Upper lobe of left lung (tissue), 6 donors: Measurements from ENCODE around the gene MCM3. TPM values are rescaled to one million over a fixed set of nuclear protein-coding genes. Genes with fewer than 3 reads are reported as not detected.
A peak's percentile ranks its signal among the peaks of the same experiment; 100 is the strongest.

Experiments
- ATAC-seq, 2 donors: fragments of 200-7000 bp; cut with Tn5 transposase; one replicate each; pipeline ENCODE4 v1.9.1; 2022; ENCODE audit warnings: mild to moderate bottlenecking in 2 of 2, moderate library complexity in 2 of 2; ENCODE audit not compliant: low FRiP score in 2 of 2
- DNase-seq, 2 donors: peaks; one replicate each; pipeline ENCODE4 v3.0.0-alpha.2; 2019 to 2020
- H3K27ac ChIP-seq, 4 donors: fragments of 200-600 bp; sonication (generic); one replicate each; pipeline ENCODE4 v1.5.1; 2016 to 2019
- H3K27me3 ChIP-seq, 4 donors: fragments of 200-600 bp; sonication (generic); one replicate each; pipeline ENCODE4 v1.5.1; 2017 to 2019
- H3K36me3 ChIP-seq, 4 donors: fragments of 200-600 bp; sonication (generic); one replicate each; pipeline ENCODE4 v1.5.1; 2016 to 2019
- H3K4me1 ChIP-seq, 4 donors: fragments of 200-600 bp; sonication (generic); one replicate each; pipeline ENCODE4 v1.5.1; 2018 to 2019
- H3K4me3 ChIP-seq, 4 donors: fragments of 200-600 bp; sonication (generic); one replicate each; pipeline ENCODE4 v1.5.1; 2017 to 2019; ENCODE audit warnings: mild to moderate bottlenecking in 2 of 4, moderate library complexity in 1 of 4
- H3K9me3 ChIP-seq, 4 donors: fragments of 200-600 bp; sonication (generic); one replicate each; pipeline ENCODE4 v1.5.1; 2018 to 2019
- EP300 ChIP-seq, 4 donors: sonication (generic); formaldehyde crosslinking; IDR thresholded peaks; one replicate each; pipeline ENCODE4 v1.5.1; 2017; ENCODE audit warnings: antibody characterized with exemption in 4 of 4, control low read depth in 2 of 4
- POLR2A ChIP-seq, 4 donors: fragments of 450-650 bp; IDR thresholded peaks; one replicate each; pipeline ENCODE4 v1.5.1; 2016 to 2017; ENCODE audit warnings: antibody characterized with exemption in 4 of 4, mild to moderate bottlenecking in 2 of 4
- POLR2AphosphoS5 ChIP-seq, 2 donors: sonication (generic); formaldehyde crosslinking; IDR thresholded peaks; one replicate each; pipeline ENCODE4 v1.5.1; 2017; ENCODE audit warnings: antibody characterized with exemption in 2 of 2
- WGBS, 2 donors: methylation state at CpG; one replicate each; pipeline ENCODE4 v1.1.5; 2017 to 2018; 5-methylcytosine and 5-hydroxymethylcytosine counted together
- total RNA-seq, 6 donors: library from RNA; depleted of rRNA in 4 of 6; stranded (reverse); fragments of >200 nt in 4 of 6; gene quantifications; one replicate each; pipeline versions ENCODE4 v1.1.0 to v1.2.1, GENCODE V29; 2016 to 2021
- TF ChIP-seq, protein P1 (sequence below), 6 experiments: fragments of 450-650 bp in 4 of 6; fragments of 200-600 bp in 2 of 6; sonication (generic) in 2 of 6; IDR thresholded peaks; one replicate each; pipeline ENCODE4 v1.5.1; 2016 to 2019; ENCODE audit warnings: antibody characterized with exemption in 6 of 6
- donor health status: DM: no; HTN: no; CAD: no; lungs with moderate emphysema.
- donor health status: DM: no; HTN: yes; CAD: no; lungs with severe emphysema.

MCM3 gene
- total RNA-seq, 6 donors from 2014 or later: 20.4 to 35.9 (median 28.2) TPM

DNA sequence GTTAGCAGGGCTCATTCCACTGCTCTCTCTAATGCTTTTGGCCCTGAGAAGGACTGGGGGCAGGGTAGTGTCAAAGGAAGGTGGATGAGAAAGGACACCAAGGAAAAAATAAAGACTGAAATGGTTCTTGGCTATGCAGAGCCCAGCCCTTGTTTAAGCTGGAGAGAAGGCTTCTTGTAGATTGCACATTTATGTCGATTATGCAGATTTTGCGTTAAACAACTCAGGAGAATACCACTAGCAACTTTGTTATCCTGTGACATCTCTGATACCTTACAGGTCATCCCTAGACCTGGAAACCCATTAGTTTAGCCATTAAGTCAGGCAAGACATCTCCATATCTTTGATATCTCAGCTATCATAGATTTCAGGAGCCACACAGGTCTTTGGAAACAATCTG, 29.1 kb downstream of the MCM3 start:
- TF ChIP-seq EP300 (IDR thresholded peaks at IDR 0.05) (no peak), POLR2AphosphoS5 (IDR thresholded peaks at IDR 0.05) (no peak), POLR2A (IDR thresholded peaks at IDR 0.05) (no peak)
- TF ChIP-seq, protein P1, sequence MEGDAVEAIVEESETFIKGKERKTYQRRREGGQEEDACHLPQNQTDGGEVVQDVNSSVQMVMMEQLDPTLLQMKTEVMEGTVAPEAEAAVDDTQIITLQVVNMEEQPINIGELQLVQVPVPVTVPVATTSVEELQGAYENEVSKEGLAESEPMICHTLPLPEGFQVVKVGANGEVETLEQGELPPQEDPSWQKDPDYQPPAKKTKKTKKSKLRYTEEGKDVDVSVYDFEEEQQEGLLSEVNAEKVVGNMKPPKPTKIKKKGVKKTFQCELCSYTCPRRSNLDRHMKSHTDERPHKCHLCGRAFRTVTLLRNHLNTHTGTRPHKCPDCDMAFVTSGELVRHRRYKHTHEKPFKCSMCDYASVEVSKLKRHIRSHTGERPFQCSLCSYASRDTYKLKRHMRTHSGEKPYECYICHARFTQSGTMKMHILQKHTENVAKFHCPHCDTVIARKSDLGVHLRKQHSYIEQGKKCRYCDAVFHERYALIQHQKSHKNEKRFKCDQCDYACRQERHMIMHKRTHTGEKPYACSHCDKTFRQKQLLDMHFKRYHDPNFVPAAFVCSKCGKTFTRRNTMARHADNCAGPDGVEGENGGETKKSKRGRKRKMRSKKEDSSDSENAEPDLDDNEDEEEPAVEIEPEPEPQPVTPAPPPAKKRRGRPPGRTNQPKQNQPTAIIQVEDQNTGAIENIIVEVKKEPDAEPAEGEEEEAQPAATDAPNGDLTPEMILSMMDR (IDR thresholded peaks at IDR 0.05): no peak
- no peak overlapping the region for H3K4me3 ChIP-seq
- no peak overlapping the region for H3K27ac ChIP-seq
- 97% methylated on average over 2 of the region's 2 CpGs for WGBS, 2 donors
- no peaks in the 10 kb centered on the region for H3K36me3 ChIP-seq
- DNase-seq (no peak), ATAC-seq (no peak)
- no peaks in the 10 kb centered on the region for H3K27me3 ChIP-seq
- no peaks in the 10 kb centered on the region for H3K4me1 ChIP-seq
- H3K9me3 ChIP-seq: no peaks in the 10 kb centered on the region

DNA sequence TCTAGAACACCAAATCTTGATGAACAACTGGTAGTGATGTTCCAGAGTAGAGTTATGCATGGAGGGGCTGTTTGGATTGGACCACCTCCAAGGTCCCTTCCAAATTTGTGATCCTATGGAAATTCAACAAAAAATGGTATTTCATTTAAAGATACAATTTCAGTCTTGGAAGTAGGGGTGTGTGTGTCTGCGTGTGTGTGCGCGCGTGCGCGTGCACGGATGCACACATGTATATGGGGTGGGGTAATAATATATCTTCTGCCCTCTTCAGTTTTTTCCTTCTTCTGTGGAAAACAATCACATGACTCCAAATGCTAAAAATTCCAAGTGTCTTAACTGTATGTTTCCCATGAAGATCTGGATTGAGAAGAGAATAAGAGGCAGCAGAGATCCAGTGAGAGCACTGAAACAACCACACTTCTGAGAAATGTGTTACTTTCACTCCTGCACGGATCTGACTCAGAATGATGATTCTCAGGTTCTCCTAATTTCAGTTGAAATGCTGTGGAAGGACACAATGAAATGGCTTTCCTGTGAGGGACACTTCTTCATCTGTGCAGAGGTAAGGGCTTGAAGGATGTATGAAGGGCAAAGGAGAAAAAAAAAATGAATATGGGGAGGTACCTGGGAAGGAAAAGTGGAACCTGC, 29.7 kb downstream of the MCM3 start:
- no peak for TF ChIP-seq EP300 (IDR thresholded peaks at IDR 0.05)
- no peak for TF ChIP-seq POLR2A (IDR thresholded peaks at IDR 0.05)
- TF ChIP-seq, protein P1 (IDR thresholded peaks at IDR 0.05): no peak
- no peak for TF ChIP-seq POLR2AphosphoS5 (IDR thresholded peaks at IDR 0.05)
- no peaks in the 10 kb centered on the region for H3K9me3 ChIP-seq
- no peak overlapping the region for H3K27ac ChIP-seq
- WGBS, 2 donors: 94 to 98% methylated on average over 8 of the region's 8 CpGs
- H3K4me1 ChIP-seq: no peaks in the 10 kb centered on the region
- H3K36me3 ChIP-seq: no peaks in the 10 kb centered on the region
- DNase-seq: peak in 1 of 2 donors; percentile 71
- no peak overlapping the region for H3K4me3 ChIP-seq
- ATAC-seq: no peak
- no peaks in the 10 kb centered on the region for H3K27me3 ChIP-seq

DNA sequence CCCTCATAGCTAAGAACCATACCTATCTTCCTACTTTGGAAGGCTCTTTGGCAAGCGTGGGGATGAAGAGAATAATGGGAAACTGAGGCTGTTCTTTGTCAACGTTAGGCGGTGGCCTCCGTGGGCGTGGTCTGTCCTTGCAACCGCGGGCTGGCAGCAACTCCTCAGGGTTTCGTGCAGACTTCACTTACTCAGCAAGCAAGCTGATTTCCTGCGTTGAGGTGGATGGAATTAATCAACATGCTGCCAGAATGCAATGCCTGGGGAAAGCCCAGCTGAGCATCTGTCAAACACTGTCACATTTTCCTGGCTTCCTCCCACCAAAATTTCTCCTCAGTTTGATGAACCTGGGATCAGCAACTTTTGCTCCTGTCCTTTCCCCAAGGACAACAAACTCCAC, 31.0 kb downstream of the MCM3 start:
- H3K9me3 ChIP-seq: no peaks in the 10 kb centered on the region
- no peak for TF ChIP-seq EP300 (IDR thresholded peaks at IDR 0.05)
- no peak for TF ChIP-seq POLR2AphosphoS5 (IDR thresholded peaks at IDR 0.05)
- no peak for TF ChIP-seq POLR2A (IDR thresholded peaks at IDR 0.05)
- TF ChIP-seq, protein P1 (IDR thresholded peaks at IDR 0.05): no peak
- H3K4me1 ChIP-seq: no peaks in the 10 kb centered on the region
- no peak overlapping the region for H3K4me3 ChIP-seq
- no peaks in the 10 kb centered on the region for H3K36me3 ChIP-seq
- no peak for ATAC-seq
- WGBS, 2 donors: 24 to 25% methylated on average over 9 of the region's 9 CpGs
- no peak overlapping the region for H3K27ac ChIP-seq
- H3K27me3 ChIP-seq: no peaks in the 10 kb centered on the region
- peak in 1 of 2 donors; percentile 29 for DNase-seq

DNA sequence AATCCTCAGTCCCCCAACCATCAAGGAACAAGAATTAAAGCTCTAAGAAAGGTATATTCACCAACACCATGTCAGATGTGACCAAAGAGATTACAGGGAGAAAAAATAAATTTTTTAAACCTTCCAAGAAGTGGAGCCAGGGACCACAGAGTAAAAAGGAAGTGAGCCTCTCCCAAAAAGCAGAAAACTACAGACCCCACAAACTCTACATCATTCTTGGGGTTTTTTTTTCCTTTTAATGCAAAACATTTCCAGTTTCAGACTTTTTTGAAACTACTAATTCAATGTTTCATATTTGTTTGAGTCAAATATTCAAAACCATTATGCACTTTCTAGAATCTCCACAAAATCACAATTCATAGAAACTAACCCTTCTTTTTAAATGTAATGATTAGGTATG, 33.4 kb downstream of the MCM3 start:
- Histone ChIP-seq H3K27me3 (no peaks in the 10 kb centered on the region), H3K36me3 (no peaks in the 10 kb centered on the region), H3K4me3 (no peak overlapping the region), H3K27ac (no peak overlapping the region), H3K4me1 (no peaks in the 10 kb centered on the region), H3K9me3 (no peaks in the 10 kb centered on the region)
- ATAC-seq (no peak), DNase-seq (no peak)
- no peak for TF ChIP-seq EP300 (IDR thresholded peaks at IDR 0.05)

DNA sequence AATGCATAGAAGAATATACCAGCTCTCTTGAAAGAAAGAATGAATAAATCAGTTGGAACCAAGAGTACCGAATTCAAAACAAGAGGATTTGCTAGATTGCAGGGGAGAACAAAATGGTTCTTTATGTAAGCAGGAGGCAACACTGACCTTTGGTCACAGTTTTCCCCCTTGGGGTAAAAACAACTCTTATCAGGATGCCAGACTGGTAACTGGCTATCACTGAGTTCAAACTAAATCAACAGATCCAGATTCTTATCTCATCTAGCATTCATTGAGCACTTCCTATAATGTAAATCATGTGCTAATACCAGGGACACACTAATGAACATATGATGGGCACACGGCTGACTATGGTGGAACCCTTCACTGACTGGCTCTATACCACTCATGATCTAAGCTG, 35.5 kb downstream of the MCM3 start:
- no peaks in the 10 kb centered on the region for H3K9me3 ChIP-seq
- ATAC-seq (no peak), DNase-seq (no peak)
- no peaks in the 10 kb centered on the region for H3K27me3 ChIP-seq
- H3K4me3 ChIP-seq: no peak overlapping the region
- WGBS, 2 donors: 53 to 57% methylated on average over 2 of the region's 2 CpGs
- TF ChIP-seq POLR2A (IDR thresholded peaks at IDR 0.05) (no peak), EP300 (IDR thresholded peaks at IDR 0.05) (no peak), POLR2AphosphoS5 (IDR thresholded peaks at IDR 0.05) (no peak)
- TF ChIP-seq, protein P1 (IDR thresholded peaks at IDR 0.05): no peak
- no peaks in the 10 kb centered on the region for H3K36me3 ChIP-seq
- H3K27ac ChIP-seq: no peak overlapping the region
- H3K4me1 ChIP-seq: no peaks in the 10 kb centered on the region
